HG02870 (cell line): ENCODE data around the gene ARHGEF28.

Source experiments
- ATAC-seq: cut with Tn5 transposase; IDR thresholded peaks from one replicate; pipeline ENCODE4 v1.9.1; 2021; ENCODE audit warnings: mild to moderate bottlenecking, moderate library complexity; ENCODE audit not compliant: unreplicated experiment

Gene ARHGEF28

GRCh38 chr5:73986729-73987128 is 360.7 kb downstream of the ARHGEF28 start:
- ATAC-seq: no peak

- no peak for ATAC-seq
These were observed 361.9 kb downstream of the ARHGEF28 start for GRCh38 chr5:73987915-73988314.

- ATAC-seq: no peak
These were observed 364.0 kb downstream of the ARHGEF28 start for GRCh38 chr5:73989956-73990355.
